HG03108 (cell line): ENCODE data around the gene SHC3.
"Not testable (repeated sequence)": the region's sequence is repeated elsewhere in the genome, so short reads cannot be mapped to it uniquely, and the experiment has no call there.

Experiments
- ATAC-seq: cut with Tn5 transposase; IDR thresholded peaks from one replicate; pipeline ENCODE4 v1.9.1; 2021; ENCODE audit warnings: moderate library complexity; ENCODE audit not compliant: unreplicated experiment

Gene SHC3

GRCh38 chr9:89177944-89178829 lies at the start of gene SHC3:
SHC3 (minus strand) TSS chr9:89178818; CDS start chr9:89178460, 358 bp downstream.
- ATAC-seq = no peak

- no peak for ATAC-seq
These were observed 47.4 kb upstream of the SHC3 start for GRCh38 chr9:89225991-89226471.

- ATAC-seq = no peak
These were observed 47.0 kb upstream of the SHC3 start for GRCh38 chr9:89225587-89225986.

GRCh38 chr9:89225036-89225435 lies 46.4 kb upstream of the SHC3 start:
- ATAC-seq = no peak

- no peak for ATAC-seq
These were observed 46.0 kb upstream of the SHC3 start for GRCh38 chr9:89224633-89225032.

- no peak for ATAC-seq
These were observed 44.9 kb upstream of the SHC3 start for GRCh38 chr9:89223396-89223977.

- ATAC-seq = no peak
These were observed 41.0 kb upstream of the SHC3 start for GRCh38 chr9:89219637-89220036.

GRCh38 chr9:89218040-89218928 lies 39.7 kb upstream of the SHC3 start:
- ATAC-seq = no peak

- no peak for ATAC-seq
These were observed 36.7 kb upstream of the SHC3 start for GRCh38 chr9:89215342-89215741.

GRCh38 chr9:89213396-89213880 lies 34.8 kb upstream of the SHC3 start:
- no peak for ATAC-seq

- no peak for ATAC-seq
These were observed 33.6 kb upstream of the SHC3 start for GRCh38 chr9:89212171-89212570.

GRCh38 chr9:89209311-89209710 lies 30.7 kb upstream of the SHC3 start:
- not testable (repeated sequence) for ATAC-seq

- ATAC-seq = no peak
These were observed 28.4 kb upstream of the SHC3 start for GRCh38 chr9:89207026-89207425.

- ATAC-seq = no peak
These were observed 26.2 kb upstream of the SHC3 start for GRCh38 chr9:89204801-89205200.

- ATAC-seq = no peak
These were observed 16.6 kb upstream of the SHC3 start for GRCh38 chr9:89195131-89195797.

- no peak for ATAC-seq
These were observed 16.0 kb upstream of the SHC3 start for GRCh38 chr9:89194421-89195130.

GRCh38 chr9:89191004-89191403 lies 12.4 kb upstream of the SHC3 start:
- ATAC-seq = no peak

- no peak for ATAC-seq
These were observed 10.6 kb upstream of the SHC3 start for GRCh38 chr9:89189215-89189614.

GRCh38 chr9:89187950-89188349 lies 9.3 kb upstream of the SHC3 start:
- no peak for ATAC-seq

- no peak for ATAC-seq
These were observed 8.9 kb upstream of the SHC3 start for GRCh38 chr9:89187541-89187940.
